Neuronal stem cell (in vitro differentiated cells): ENCODE measurements around the gene EML4.
"Not testable (repeated sequence)": the region's sequence is repeated elsewhere in the genome, so short reads cannot be mapped to it uniquely, and the experiment has no call there.

Experiments used
- DNase-seq: peaks from one replicate; pipeline ENCODE4 v3.0.0-alpha.2; 2013; ENCODE audit warnings: low spot score
- H2AFZ ChIP-seq: one replicate; pipeline ENCODE4 v1.6.1; 2013; ENCODE audit warnings: mild to moderate bottlenecking, low read length, inconsistent platforms
- H2AK5ac ChIP-seq: 2 replicates; pipeline ENCODE4 v1.6.1; 2013; ENCODE audit warnings: low read depth, mild to moderate bottlenecking, inconsistent platforms, low read length, moderate library complexity, mixed read lengths
- H2BK120ac ChIP-seq: 2 replicates; pipeline ENCODE4 v1.6.1; 2013; ENCODE audit warnings: low read depth, mild to moderate bottlenecking, inconsistent platforms, low read length, moderate library complexity, mixed read lengths
- H2BK12ac ChIP-seq: one replicate; pipeline ENCODE4 v1.6.1; 2013; ENCODE audit warnings: low read length, inconsistent platforms
- H2BK15ac ChIP-seq: 2 replicates; pipeline ENCODE4 v1.6.1; 2013; ENCODE audit warnings: mild to moderate bottlenecking, low read length, inconsistent platforms, mixed read lengths
- H2BK5ac ChIP-seq: one replicate; pipeline ENCODE4 v1.6.1; 2013; ENCODE audit warnings: inconsistent platforms, mild to moderate bottlenecking, low read length, moderate library complexity
- H3K14ac ChIP-seq: one replicate; pipeline ENCODE4 v1.6.1; 2013; ENCODE audit warnings: low read length, inconsistent platforms
- H3K18ac ChIP-seq: 2 replicates; pipeline ENCODE4 v1.6.1; 2013; ENCODE audit warnings: low read length, inconsistent platforms
- H3K23ac ChIP-seq: 2 replicates; pipeline ENCODE4 v1.6.1; 2013; ENCODE audit warnings: low read depth, mild to moderate bottlenecking, mixed read lengths, low read length, inconsistent platforms; ENCODE audit not compliant: poor library complexity
- H3K27ac ChIP-seq: replicated peaks from 3 replicates; pipeline ENCODE4 v1.5.1; 2013; ENCODE audit warnings: low read length, inconsistent platforms
- H3K27me3 ChIP-seq, 3 experiments: 2 replicates each; pipeline ENCODE4 v1.6.1; 2013; ENCODE audit warnings: low read length in 3 of 3, mild to moderate bottlenecking in 2 of 3, inconsistent platforms in 1 of 3, low read depth in 1 of 3, mixed read lengths in 1 of 3, moderate library complexity in 1 of 3; ENCODE audit not compliant: control insufficient read depth in 3 of 3, insufficient read depth in 3 of 3
- H3K36me3 ChIP-seq, 2 donors: replicated peaks in 1 of 2; 2 replicates each; pipeline ENCODE4 v1.6.1; 2013; ENCODE audit warnings: low read length in 2 of 2; ENCODE audit not compliant: control insufficient read depth in 2 of 2, insufficient read depth in 2 of 2
- H3K4ac ChIP-seq: 2 replicates; pipeline ENCODE4 v1.6.1; 2013; ENCODE audit warnings: inconsistent platforms, mild to moderate bottlenecking, low read length, moderate library complexity
- H3K4me1 ChIP-seq, 2 donors: 1 replicate in 1 of 2; 2 replicates in 1 of 2; pipeline ENCODE4 v1.6.1; 2013; ENCODE audit warnings: low read length in 2 of 2, low read depth in 1 of 2; ENCODE audit not compliant: control insufficient read depth in 2 of 2, insufficient read depth in 1 of 2
- H3K4me2 ChIP-seq: one replicate; pipeline ENCODE4 v1.6.1; 2013; ENCODE audit warnings: mild to moderate bottlenecking, low read length, inconsistent platforms; ENCODE audit not compliant: insufficient read depth, poor library complexity, severe bottlenecking
- H3K4me3 ChIP-seq, 2 donors: 2 replicates each; pipeline ENCODE4 v1.5.1; 2013; ENCODE audit warnings: low read length in 2 of 2, mild to moderate bottlenecking in 2 of 2, inconsistent platforms in 1 of 2, moderate library complexity in 1 of 2
- H3K79me1 ChIP-seq: one replicate; pipeline ENCODE4 v1.6.1; 2013; ENCODE audit warnings: low read depth, mild to moderate bottlenecking, inconsistent platforms, low read length, moderate library complexity
- H3K9ac ChIP-seq: one replicate; pipeline ENCODE4 v1.6.1; 2013; ENCODE audit warnings: mild to moderate bottlenecking, low read depth, low read length, inconsistent platforms; ENCODE audit not compliant: poor library complexity
- H3K9me3 ChIP-seq, 2 donors: replicated peaks in 1 of 2; 2 replicates each; pipeline versions ENCODE3 to v1.6.1; 2013; ENCODE audit warnings: low read length in 2 of 2, mild to moderate bottlenecking in 2 of 2, inconsistent platforms in 1 of 2, low read depth in 1 of 2, mixed read lengths in 1 of 2, moderate library complexity in 1 of 2; ENCODE audit not compliant: control insufficient read depth in 2 of 2, insufficient read depth in 1 of 2
- H4K8ac ChIP-seq: one replicate; pipeline ENCODE4 v1.6.1; 2013; ENCODE audit warnings: low read depth, mild to moderate bottlenecking, inconsistent platforms, low read length, moderate library complexity
- H4K91ac ChIP-seq: one replicate; pipeline ENCODE4 v1.6.1; 2013; ENCODE audit warnings: low read length, low read depth, mild to moderate bottlenecking, inconsistent platforms; ENCODE audit not compliant: poor library complexity
- WGBS, 2 donors: extraction: QIAGEN DNeasy Blood & Tissue Kit; methylation state at CpG; one replicate each; pipeline ENCODE4 v1.1.7; 2013; ENCODE audit warnings: missing lambda C conversion rate in 2 of 2, mixed read lengths in 1 of 2; ENCODE audit not compliant: insufficient read length in 2 of 2, insufficient replicate concordance in 1 of 2; ENCODE audit errors: extremely low coverage in 2 of 2; 5-methylcytosine and 5-hydroxymethylcytosine counted together

Gene EML4

GRCh38 chr2:42173467-42173866 is 4.3 kb downstream of the EML4 start:
- H2BK12ac ChIP-seq, H3K4me2 ChIP-seq, DNase-seq, H4K91ac ChIP-seq, H3K9me3 ChIP-seq, H2BK120ac ChIP-seq, H3K27ac ChIP-seq, H3K14ac ChIP-seq, H3K36me3 ChIP-seq, H4K8ac ChIP-seq, H2AK5ac ChIP-seq, H3K27me3 ChIP-seq, H3K18ac ChIP-seq, H2BK15ac ChIP-seq, H3K79me1 ChIP-seq, H2AFZ ChIP-seq, H3K4ac ChIP-seq, H3K23ac ChIP-seq, H3K4me3 ChIP-seq, H2BK5ac ChIP-seq, H3K9ac ChIP-seq: not testable (repeated sequence)
- peaks cover 9 to 18% of the 10 kb centered on the region in 2 donors for H3K4me1 ChIP-seq
- WGBS, 2 donors: no CpG with 5 or more reads among the region's 2 CpGs

DNA sequence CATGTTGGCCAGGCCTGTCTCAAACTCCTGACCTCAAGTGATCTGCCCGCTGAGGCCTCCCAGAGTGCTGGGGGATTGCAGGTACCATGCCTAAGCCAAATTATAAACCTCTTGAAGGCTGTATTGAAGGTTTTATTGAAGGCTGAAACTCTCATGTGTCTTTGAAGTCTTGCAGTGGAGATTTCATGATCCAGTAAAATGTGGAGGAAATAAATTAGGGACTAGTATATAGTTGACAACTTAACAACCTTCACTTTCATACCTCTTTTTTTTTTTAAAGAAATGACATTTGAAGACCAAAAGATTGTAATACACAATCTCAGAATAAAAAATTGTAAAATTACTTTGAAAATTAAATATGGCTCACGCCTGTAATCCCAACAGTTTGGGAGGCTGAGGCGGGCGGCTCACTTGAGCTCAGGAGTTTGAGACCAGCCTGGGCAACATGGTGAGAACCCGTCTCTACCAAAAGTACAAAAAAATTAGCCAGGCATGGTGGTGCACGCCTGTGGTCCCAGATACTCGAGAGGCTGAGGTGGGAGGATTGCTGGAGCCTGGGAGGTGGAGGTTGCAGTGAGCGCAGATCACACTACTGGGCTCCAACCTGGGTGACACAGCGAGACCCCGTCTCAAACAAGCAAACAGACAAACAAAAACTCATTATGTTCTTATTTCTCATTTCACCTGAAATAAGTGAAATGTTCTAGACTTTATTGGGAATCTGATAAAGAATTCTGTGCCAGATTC is 8.0 kb downstream of the EML4 start:
- Histone ChIP-seq H3K9me3 (peaks cover 0 to 8% of the 10 kb centered on the region in 2 donors), H3K4me3 (no peak overlapping the region), H3K9ac (no peak overlapping the region), H2BK5ac (no peak overlapping the region), H3K27me3 (no peaks in the 10 kb centered on the region), H3K4ac (no peak overlapping the region), H4K91ac (no peak overlapping the region), H2BK12ac (no peak overlapping the region), H4K8ac (no peak overlapping the region), H3K4me2 (no peak overlapping the region), H2AFZ (no peak overlapping the region), H3K18ac (no peak overlapping the region), H3K27ac (no peak overlapping the region), H2BK15ac (no peak overlapping the region), H3K36me3 (peaks cover 0 to 12% of the 10 kb centered on the region in 2 donors), H3K79me1 (peaks cover 6% of the 10 kb centered on the region), H2BK120ac (no peak overlapping the region), H3K4me1 (peaks cover 0 to 2% of the 10 kb centered on the region in 2 donors), H3K14ac (no peak overlapping the region), H2AK5ac (no peak overlapping the region), H3K23ac (no peak overlapping the region)
- no CpG with 5 or more reads among the region's 10 CpGs for WGBS, 2 donors
- no peak for DNase-seq

- Histone ChIP-seq H3K27ac (no peak overlapping the region), H2AFZ (no peak overlapping the region)
- WGBS, 2 donors: no CpG with 5 or more reads among the region's 6 CpGs
Measured at GRCh38 chr2:42178335-42178734, 9.2 kb downstream of the EML4 start.

GRCh38 chr2:42180300-42180699 is 11.1 kb downstream of the EML4 start:
- H3K27me3 ChIP-seq: no peaks in the 10 kb centered on the region
- H2BK120ac ChIP-seq: no peak overlapping the region
- H2AK5ac ChIP-seq: no peak overlapping the region
- DNase-seq: no peak
- no peak overlapping the region for H4K8ac ChIP-seq
- peaks cover 6% of the 10 kb centered on the region for H3K79me1 ChIP-seq
- no peak overlapping the region for H2BK15ac ChIP-seq
- H3K4me2 ChIP-seq: no peak overlapping the region
- peaks cover 0 to 2% of the 10 kb centered on the region in 2 donors for H3K4me1 ChIP-seq
- H3K9ac ChIP-seq: no peak overlapping the region
- no peak overlapping the region for H2BK12ac ChIP-seq
- no peak overlapping the region for H3K4ac ChIP-seq
- H2BK5ac ChIP-seq: no peak overlapping the region
- peaks cover 2 to 8% of the 10 kb centered on the region in 2 donors for H3K9me3 ChIP-seq
- no peak overlapping the region for H4K91ac ChIP-seq
- H3K14ac ChIP-seq: no peak overlapping the region
- H3K4me3 ChIP-seq: no peak overlapping the region
- no peak overlapping the region for H3K27ac ChIP-seq
- no peak overlapping the region for H3K18ac ChIP-seq
- no peak overlapping the region for H3K23ac ChIP-seq
- no peak overlapping the region for H2AFZ ChIP-seq
- H3K36me3 ChIP-seq: peaks cover 0 to 12% of the 10 kb centered on the region in 2 donors

More at GRCh38 chr2:42178335-42178734, 9.2 kb downstream of the EML4 start:
- Histone ChIP-seq H3K4ac (no peak overlapping the region), H2BK5ac (no peak overlapping the region), H3K9ac (no peak overlapping the region), H3K23ac (no peak overlapping the region), H3K4me1 (peaks cover 0 to 2% of the 10 kb centered on the region in 2 donors), H3K9me3 (peaks cover 2 to 8% of the 10 kb centered on the region in 2 donors), H3K4me3 (no peak overlapping the region), H2BK12ac (no peak overlapping the region), H3K27me3 (no peaks in the 10 kb centered on the region), H2BK15ac (no peak overlapping the region), H3K4me2 (no peak overlapping the region), H3K36me3 (peaks cover 0 to 12% of the 10 kb centered on the region in 2 donors), H3K18ac (no peak overlapping the region), H2AK5ac (no peak overlapping the region), H4K8ac (no peak overlapping the region), H3K14ac (no peak overlapping the region), H2BK120ac (no peak overlapping the region), H3K79me1 (peaks cover 6% of the 10 kb centered on the region), H4K91ac (no peak overlapping the region)
- DNase-seq: no peak
